Measurements from ENCODE around the gene DKK2.

DNA sequence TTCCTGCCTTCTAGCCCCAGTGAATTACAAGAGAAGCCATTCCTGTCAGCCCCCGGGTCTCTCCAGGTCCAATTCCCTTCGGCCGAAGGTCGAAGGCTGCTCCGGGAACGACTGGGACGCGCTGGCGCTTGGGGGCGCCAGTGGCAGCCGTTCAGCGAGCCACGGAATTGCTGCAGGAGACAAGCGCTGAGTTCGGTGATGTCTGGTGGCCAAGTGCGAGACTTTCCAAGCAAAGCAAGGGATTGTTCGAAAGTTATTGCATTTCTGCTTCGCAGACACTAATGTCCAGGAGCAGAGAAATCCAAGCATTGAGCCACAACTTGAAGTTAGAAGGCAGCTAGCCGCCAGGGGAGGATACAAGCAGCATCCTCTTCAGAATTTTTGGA is 1.1 kb upstream of the DKK2 start:
- TF ChIP-seq, protein P1, sequence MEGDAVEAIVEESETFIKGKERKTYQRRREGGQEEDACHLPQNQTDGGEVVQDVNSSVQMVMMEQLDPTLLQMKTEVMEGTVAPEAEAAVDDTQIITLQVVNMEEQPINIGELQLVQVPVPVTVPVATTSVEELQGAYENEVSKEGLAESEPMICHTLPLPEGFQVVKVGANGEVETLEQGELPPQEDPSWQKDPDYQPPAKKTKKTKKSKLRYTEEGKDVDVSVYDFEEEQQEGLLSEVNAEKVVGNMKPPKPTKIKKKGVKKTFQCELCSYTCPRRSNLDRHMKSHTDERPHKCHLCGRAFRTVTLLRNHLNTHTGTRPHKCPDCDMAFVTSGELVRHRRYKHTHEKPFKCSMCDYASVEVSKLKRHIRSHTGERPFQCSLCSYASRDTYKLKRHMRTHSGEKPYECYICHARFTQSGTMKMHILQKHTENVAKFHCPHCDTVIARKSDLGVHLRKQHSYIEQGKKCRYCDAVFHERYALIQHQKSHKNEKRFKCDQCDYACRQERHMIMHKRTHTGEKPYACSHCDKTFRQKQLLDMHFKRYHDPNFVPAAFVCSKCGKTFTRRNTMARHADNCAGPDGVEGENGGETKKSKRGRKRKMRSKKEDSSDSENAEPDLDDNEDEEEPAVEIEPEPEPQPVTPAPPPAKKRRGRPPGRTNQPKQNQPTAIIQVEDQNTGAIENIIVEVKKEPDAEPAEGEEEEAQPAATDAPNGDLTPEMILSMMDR (IDR thresholded peaks at IDR 0.05): no peak
- no peak for TF ChIP-seq POLR2A (IDR thresholded peaks at IDR 0.05)
